SU-DHL-6 (cell line): Measurements from ENCODE around the gene DEPDC5.
"Not testable (repeated sequence)": the region's sequence is repeated elsewhere in the genome, so short reads cannot be mapped to it uniquely, and the experiment has no call there.

ENCODE experiments used
- H2AFZ ChIP-seq: fragments of 200-600 bp; sonication (generic); 2 replicates; pipeline ENCODE4 v1.6.1; 2014; ENCODE audit warnings: low read depth, mild to moderate bottlenecking, moderate library complexity, mixed read lengths, antibody characterized with exemption, low read length; ENCODE audit not compliant: severe bottlenecking
- H3F3A ChIP-seq: fragments of 200-600 bp; shearing (Covaris generic); 2 replicates; pipeline ENCODE4 v1.6.0; 2016; ENCODE audit warnings: antibody characterized with exemption, mild to moderate bottlenecking; ENCODE audit not compliant: insufficient read depth
- H3K27ac ChIP-seq: fragments of 200-600 bp; sonication (generic); 2 replicates; pipeline ENCODE4 v1.5.1; 2016; ENCODE audit warnings: low read depth, mild to moderate bottlenecking, low read length, moderate library complexity, mixed read lengths
- H3K27me3 ChIP-seq: fragments of 200-600 bp; sonication (generic), shearing (Covaris generic); 2 replicates; pipeline ENCODE4 v1.6.0; 2014; ENCODE audit warnings: mild to moderate bottlenecking, low read length
- H3K36me3 ChIP-seq: fragments of 200-600 bp; sonication (generic); 2 replicates; pipeline ENCODE4 v1.6.1; 2014; ENCODE audit warnings: mild to moderate bottlenecking, low read length, mixed read lengths
- H3K4me2 ChIP-seq: fragments of 300-600, 200-600 bp; shearing (Covaris generic), sonication (generic); 2 replicates; pipeline ENCODE4 v1.6.0; 2014; ENCODE audit warnings: low read length, low read depth, mild to moderate bottlenecking; ENCODE audit not compliant: poor library complexity, severe bottlenecking
- H3K4me3 ChIP-seq: fragments of 200-600 bp; sonication (generic); 2 replicates; pipeline ENCODE4 v1.5.1; 2014; ENCODE audit warnings: antibody characterized with exemption, low read length, mild to moderate bottlenecking, mixed read lengths; ENCODE audit not compliant: insufficient read depth, poor library complexity, severe bottlenecking
- H3K79me2 ChIP-seq: fragments of 200-600 bp; sonication (generic); 2 replicates; pipeline ENCODE4 v1.6.1; 2014; ENCODE audit warnings: mild to moderate bottlenecking, low read length, moderate library complexity; ENCODE audit not compliant: insufficient read depth
- H3K9ac ChIP-seq: fragments of 200-600 bp; sonication (generic); 2 replicates; pipeline ENCODE4 v1.7.0; 2014; ENCODE audit warnings: mild to moderate bottlenecking, low read length
- H3K9me2 ChIP-seq: fragments of 200-600 bp; sonication (generic); replicated peaks from 2 replicates; pipeline ENCODE4 v1.6.1; 2014; ENCODE audit warnings: low read length; ENCODE audit not compliant: insufficient read depth
- H3K9me3 ChIP-seq: fragments of 200-600 bp; sonication (generic); 2 replicates; pipeline ENCODE4 v1.6.1; 2014; ENCODE audit warnings: low read length, mixed read lengths; ENCODE audit not compliant: insufficient read depth
- H4K20me1 ChIP-seq: fragments of 200-600 bp; sonication (generic); 2 replicates; pipeline ENCODE4 v1.6.1; 2014; ENCODE audit warnings: low read depth, mild to moderate bottlenecking, antibody characterized with exemption, low read length, moderate library complexity, mixed read lengths
- CTCF ChIP-seq: fragments of 200-600 bp; sonication (generic); IDR thresholded peaks from one replicate; pipeline ENCODE4 v1.5.1; 2017; ENCODE audit warnings: antibody characterized with exemption, mild to moderate bottlenecking, low read length, moderate library complexity; ENCODE audit not compliant: insufficient read depth, poor library complexity, severe bottlenecking
- EZH2phosphoT487 ChIP-seq: fragments of 200-600 bp; sonication (generic), shearing (Covaris generic); conservative IDR thresholded peaks from 2 replicates; pipeline ENCODE4 v1.6.1; 2018; ENCODE audit warnings: mild to moderate bottlenecking, antibody characterized with exemption, low read length, moderate library complexity, mixed read lengths

DEPDC5 gene

GRCh38 chr22:31737932-31738331 lies 15.9 kb upstream of the DEPDC5 start:
- Histone ChIP-seq H3K79me2 (peaks cover 89% of the 10 kb centered on the region), H3K4me3 (no peak overlapping the region), H3K9me2 (no peaks in the 10 kb centered on the region), H4K20me1 (no peaks in the 10 kb centered on the region), H3K4me2 (no peak overlapping the region), H3K9ac (no peak overlapping the region), H3K27ac (no peak overlapping the region), H3K36me3 (no peaks in the 10 kb centered on the region), H3F3A (no peaks in the 10 kb centered on the region), H3K9me3 (no peaks in the 10 kb centered on the region), H3K27me3 (no peaks in the 10 kb centered on the region), H2AFZ (no peak overlapping the region)
- TF ChIP-seq CTCF (no peak), EZH2phosphoT487 (no peak)

- Histone ChIP-seq H4K20me1 (no peaks in the 10 kb centered on the region), H3K9me3 (no peaks in the 10 kb centered on the region), H3K4me3 (no peak overlapping the region), H3K27ac (no peak overlapping the region), H3K9ac (no peak overlapping the region), H3K4me2 (no peak overlapping the region), H3F3A (no peaks in the 10 kb centered on the region), H3K27me3 (no peaks in the 10 kb centered on the region), H2AFZ (no peak overlapping the region), H3K36me3 (no peaks in the 10 kb centered on the region), H3K79me2 (peaks cover 89% of the 10 kb centered on the region), H3K9me2 (no peaks in the 10 kb centered on the region)
- TF ChIP-seq CTCF (no peak), EZH2phosphoT487 (no peak)
Measured at GRCh38 chr22:31738566-31738965, 15.3 kb upstream of the DEPDC5 start.

GRCh38 chr22:31739795-31740201 lies 14.0 kb upstream of the DEPDC5 start:
- H3F3A ChIP-seq = no peaks in the 10 kb centered on the region
- no peaks in the 10 kb centered on the region for H3K36me3 ChIP-seq
- H3K4me3 ChIP-seq = no peak overlapping the region
- no peaks in the 10 kb centered on the region for H3K9me3 ChIP-seq
- H3K79me2 ChIP-seq = peaks cover 89% of the 10 kb centered on the region
- H3K27me3 ChIP-seq = no peaks in the 10 kb centered on the region
- H2AFZ ChIP-seq = no peak overlapping the region
- H3K9ac ChIP-seq = no peak overlapping the region
- no peak overlapping the region for H3K27ac ChIP-seq
- H3K4me2 ChIP-seq = no peak overlapping the region
- no peak for TF ChIP-seq CTCF
- no peak for TF ChIP-seq EZH2phosphoT487
- no peaks in the 10 kb centered on the region for H3K9me2 ChIP-seq
- H4K20me1 ChIP-seq = no peaks in the 10 kb centered on the region

GRCh38 chr22:31740314-31740713 lies 13.5 kb upstream of the DEPDC5 start:
- H3K27ac ChIP-seq, H4K20me1 ChIP-seq: not testable (repeated sequence)

More at GRCh38 chr22:31740314-31740713, 13.5 kb upstream of the DEPDC5 start:
- not testable (repeated sequence) for H3K36me3 ChIP-seq, H3K9ac ChIP-seq, H3K9me3 ChIP-seq, H3F3A ChIP-seq, H2AFZ ChIP-seq, H3K4me2 ChIP-seq, H3K4me3 ChIP-seq, H3K27me3 ChIP-seq, H3K9me2 ChIP-seq
- H3K79me2 ChIP-seq = peaks cover 87% of the 10 kb centered on the region
